Upper lobe of left lung (tissue), 4 donors: Measurements from ENCODE around the gene PTPRD.

ENCODE experiments used
- POLR2A ChIP-seq, 4 donors: fragments of 450-650 bp; IDR thresholded peaks; one replicate each; pipeline ENCODE4 v1.5.1; 2016 to 2017; ENCODE audit warnings: antibody characterized with exemption in 4 of 4, mild to moderate bottlenecking in 2 of 4
- TF ChIP-seq, protein P1 (sequence below), 6 experiments: fragments of 450-650 bp in 4 of 6; fragments of 200-600 bp in 2 of 6; sonication (generic) in 2 of 6; IDR thresholded peaks; one replicate each; pipeline ENCODE4 v1.5.1; 2016 to 2019; ENCODE audit warnings: antibody characterized with exemption in 6 of 6

GRCh38 chr9:8534828-8535227 lies 2078.0 kb downstream of the PTPRD start:
- TF ChIP-seq, protein P1, sequence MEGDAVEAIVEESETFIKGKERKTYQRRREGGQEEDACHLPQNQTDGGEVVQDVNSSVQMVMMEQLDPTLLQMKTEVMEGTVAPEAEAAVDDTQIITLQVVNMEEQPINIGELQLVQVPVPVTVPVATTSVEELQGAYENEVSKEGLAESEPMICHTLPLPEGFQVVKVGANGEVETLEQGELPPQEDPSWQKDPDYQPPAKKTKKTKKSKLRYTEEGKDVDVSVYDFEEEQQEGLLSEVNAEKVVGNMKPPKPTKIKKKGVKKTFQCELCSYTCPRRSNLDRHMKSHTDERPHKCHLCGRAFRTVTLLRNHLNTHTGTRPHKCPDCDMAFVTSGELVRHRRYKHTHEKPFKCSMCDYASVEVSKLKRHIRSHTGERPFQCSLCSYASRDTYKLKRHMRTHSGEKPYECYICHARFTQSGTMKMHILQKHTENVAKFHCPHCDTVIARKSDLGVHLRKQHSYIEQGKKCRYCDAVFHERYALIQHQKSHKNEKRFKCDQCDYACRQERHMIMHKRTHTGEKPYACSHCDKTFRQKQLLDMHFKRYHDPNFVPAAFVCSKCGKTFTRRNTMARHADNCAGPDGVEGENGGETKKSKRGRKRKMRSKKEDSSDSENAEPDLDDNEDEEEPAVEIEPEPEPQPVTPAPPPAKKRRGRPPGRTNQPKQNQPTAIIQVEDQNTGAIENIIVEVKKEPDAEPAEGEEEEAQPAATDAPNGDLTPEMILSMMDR (IDR thresholded peaks at IDR 0.05) = no peak
- no peak for TF ChIP-seq POLR2A (IDR thresholded peaks at IDR 0.05)
